Transverse colon (tissue), 3 donors: Measurements from ENCODE around the gene PHRF1.

Experiments
- EP300 ChIP-seq: sonication (generic); formaldehyde crosslinking; IDR thresholded peaks from one replicate; pipeline ENCODE4 v1.6.1; 2017; ENCODE audit warnings: antibody characterized with exemption, low read depth
- POLR2A ChIP-seq: fragments of 450-650 bp; IDR thresholded peaks from one replicate; pipeline ENCODE4 v1.6.1; 2016; ENCODE audit warnings: antibody characterized with exemption, mild to moderate bottlenecking, moderate library complexity
- POLR2AphosphoS5 ChIP-seq, 3 donors: sonication (generic); formaldehyde crosslinking; IDR thresholded peaks; one replicate each; pipeline ENCODE4 v1.6.1; 2016; ENCODE audit warnings: antibody characterized with exemption in 3 of 3

- TF ChIP-seq EP300 (no peak), POLR2AphosphoS5 (IDR thresholded peaks at IDR 0.05) (no peak), POLR2A (no peak)
Measured at GRCh38 chr11:626475-627307, 50.4 kb downstream of the PHRF1 start, which contains the start of gene SCT.
